Neutrophil (primary cell): ENCODE results near the gene TMEM121.
A peak's percentile ranks its signal among the peaks of the same experiment; 100 is the strongest.

Source experiments
- H3K27ac ChIP-seq: fragments of 200-600 bp; sonication (generic); 2 replicates; pipeline ENCODE4 v1.5.1; 2016; ENCODE audit warnings: mild to moderate bottlenecking, moderate library complexity
- H3K27me3 ChIP-seq: fragments of 200-600 bp; sonication (generic); 2 replicates; pipeline ENCODE4 v1.6.0; 2016; ENCODE audit warnings: mild to moderate bottlenecking
- H3K36me3 ChIP-seq: fragments of 200-600 bp; sonication (generic); 2 replicates; pipeline ENCODE4 v1.5.1; 2017
- H3K4me1 ChIP-seq, 2 experiments: fragments of 200-600 bp in 1 of 2; sonication (generic) in 1 of 2; 1 replicate in 1 of 2; 2 replicates in 1 of 2; pipeline versions ENCODE4 v1.5.1 to v1.6.1; 2013 to 2016; ENCODE audit warnings: low read depth in 1 of 2, low read length in 1 of 2, mild to moderate bottlenecking in 1 of 2, moderate library complexity in 1 of 2; ENCODE audit not compliant: control insufficient read depth in 1 of 2, insufficient read depth in 1 of 2
- H3K4me3 ChIP-seq, 2 experiments: fragments of 200-600 bp in 1 of 2; sonication (generic) in 1 of 2; 1 replicate in 1 of 2; 2 replicates in 1 of 2; pipeline ENCODE4 v1.5.1; 2013 to 2016; ENCODE audit warnings: low read depth in 1 of 2, low read length in 1 of 2, mild to moderate bottlenecking in 1 of 2, moderate library complexity in 1 of 2
- H3K9me3 ChIP-seq: fragments of 200-600 bp; sonication (generic); 2 replicates; pipeline ENCODE4 v1.5.1; 2016
- CTCF ChIP-seq: fragments of 200-600 bp; sonication (generic); IDR thresholded peaks from 2 replicates; pipeline ENCODE4 v1.5.1; 2016; ENCODE audit warnings: antibody characterized with exemption

TMEM121 gene

GRCh38 chr14:105479431-105480158 lies 46.8 kb upstream of the TMEM121 start:
- H3K27ac ChIP-seq = no peak overlapping the region
- no peak overlapping the region for H3K4me3 ChIP-seq
- TF ChIP-seq CTCF = no peak
- H3K4me1 ChIP-seq = peaks cover 18 to 26% of the 10 kb centered on the region in 2 experiments
- no peaks in the 10 kb centered on the region for H3K9me3 ChIP-seq
- no peaks in the 10 kb centered on the region for H3K36me3 ChIP-seq
- H3K27me3 ChIP-seq = peaks cover 100% of the 10 kb centered on the region

GRCh38 chr14:105480199-105480746 lies 46.1 kb upstream of the TMEM121 start:
- H3K9me3 ChIP-seq = no peaks in the 10 kb centered on the region
- no peak for TF ChIP-seq CTCF
- H3K36me3 ChIP-seq = no peaks in the 10 kb centered on the region
- peaks cover 100% of the 10 kb centered on the region for H3K27me3 ChIP-seq
- no peak overlapping the region for H3K4me3 ChIP-seq
- H3K4me1 ChIP-seq = peaks cover 14 to 20% of the 10 kb centered on the region in 2 experiments
- H3K27ac ChIP-seq = no peak overlapping the region

- peak overlapping the region; percentile 29 to 31 for H3K4me3 ChIP-seq
- peak; percentile 96 for TF ChIP-seq CTCF
- H3K36me3 ChIP-seq = no peaks in the 10 kb centered on the region
- peaks cover 14 to 18% of the 10 kb centered on the region in 2 experiments for H3K4me1 ChIP-seq
- H3K9me3 ChIP-seq = no peaks in the 10 kb centered on the region
- H3K27ac ChIP-seq = peak overlapping the region; percentile 42
- H3K27me3 ChIP-seq = peaks cover 100% of the 10 kb centered on the region
These were observed 45.3 kb upstream of the TMEM121 start for GRCh38 chr14:105480807-105481801.

- H3K27ac ChIP-seq = no peak overlapping the region
- H3K4me3 ChIP-seq = peak overlapping the region in 1 of 2 experiments; percentile 31
- H3K4me1 ChIP-seq = peaks cover 14 to 25% of the 10 kb centered on the region in 2 experiments
- no peaks in the 10 kb centered on the region for H3K9me3 ChIP-seq
- H3K27me3 ChIP-seq = peaks cover 100% of the 10 kb centered on the region
- H3K36me3 ChIP-seq = no peaks in the 10 kb centered on the region
- no peak for TF ChIP-seq CTCF
These were observed 44.4 kb upstream of the TMEM121 start for GRCh38 chr14:105481886-105482457.

GRCh38 chr14:105482486-105483110 lies 43.8 kb upstream of the TMEM121 start:
- Histone ChIP-seq H3K27me3 (peaks cover 100% of the 10 kb centered on the region), H3K27ac (no peak overlapping the region), H3K4me1 (peaks cover 20 to 32% of the 10 kb centered on the region in 2 experiments), H3K36me3 (no peaks in the 10 kb centered on the region), H3K9me3 (no peaks in the 10 kb centered on the region), H3K4me3 (no peak overlapping the region)
- no peak for TF ChIP-seq CTCF
